Activated effector memory CD4-positive, alpha-beta T cell treated with Interleukin-2 at 50 U/mL for 16 hours (primary cell): ENCODE results near the gene DFFA.
"Not testable (repeated sequence)": the region's sequence is repeated elsewhere in the genome, so short reads cannot be mapped to it uniquely, and the experiment has no call there.

Source experiments
- DNase-seq: peaks from one replicate; pipeline ENCODE4 v3.0.0-alpha.2; 2020

DFFA gene

DNA sequence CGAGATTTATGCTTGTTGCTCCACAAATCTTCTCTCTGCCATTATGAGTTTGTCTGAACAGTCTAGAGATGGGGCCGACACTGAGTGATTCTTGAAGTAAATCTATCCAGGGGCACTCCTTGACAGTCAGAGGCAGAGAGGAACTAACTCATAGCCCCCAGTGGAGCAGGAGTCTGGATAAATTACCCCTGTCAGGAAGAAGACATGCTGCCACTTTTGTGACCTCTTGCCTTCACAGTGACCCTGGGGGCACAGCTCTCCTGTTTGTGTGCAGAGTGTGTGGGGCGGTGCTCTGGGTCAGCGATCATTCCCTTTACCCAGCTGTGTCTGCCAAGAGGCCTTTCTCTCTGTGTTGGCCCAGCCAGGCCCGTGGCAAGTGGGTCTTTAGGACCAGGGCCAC lies 31.9 kb upstream of the DFFA start:
- DNase-seq = no peak

DNA sequence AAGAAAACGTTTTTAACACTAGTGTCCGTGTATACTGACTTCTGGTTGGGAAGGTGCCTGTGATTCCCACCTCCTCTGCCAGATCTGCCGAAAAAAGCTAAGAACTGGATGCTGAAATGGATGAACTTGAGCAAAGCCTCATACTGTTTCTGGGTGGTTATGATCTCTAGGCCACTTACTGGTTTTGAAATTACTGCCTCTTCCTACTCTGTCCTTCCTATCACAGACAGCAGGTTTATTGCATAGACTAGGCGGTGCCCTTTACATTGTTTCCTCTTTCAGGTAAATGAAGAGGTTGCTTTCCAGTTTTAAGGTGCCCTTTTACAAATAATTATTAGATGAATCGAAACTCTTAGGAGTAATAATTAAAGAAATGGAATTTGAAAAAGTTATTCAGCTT lies 29.9 kb upstream of the DFFA start:
- DNase-seq = no peak

GRCh38 chr1:10498231-10498630 lies 25.9 kb upstream of the DFFA start:
- DNase-seq = no peak

- DNase-seq = no peak
Measured at GRCh38 chr1:10497109-10497508, 24.8 kb upstream of the DFFA start.

DNA sequence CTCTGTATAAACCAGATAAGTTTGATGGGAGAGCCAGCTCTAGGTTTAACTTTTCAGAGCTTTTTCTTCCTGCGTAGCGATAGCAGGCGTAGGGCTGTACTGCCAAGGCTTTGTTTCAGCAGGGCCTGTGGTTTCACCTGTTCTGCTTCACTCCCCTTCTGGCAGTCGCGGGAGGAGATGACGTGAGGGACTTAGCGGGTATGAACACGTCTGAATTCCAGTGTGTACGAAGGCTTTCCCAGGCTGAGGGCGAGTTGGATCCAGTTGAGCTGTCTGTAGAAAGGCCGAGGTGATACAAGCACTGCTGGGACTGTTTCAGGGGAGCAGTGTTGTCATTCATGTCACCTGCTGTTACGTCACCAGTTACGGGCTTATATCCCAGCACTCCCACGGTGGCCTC lies 23.6 kb upstream of the DFFA start:
- DNase-seq = no peak

GRCh38 chr1:10495475-10495817 lies 23.1 kb upstream of the DFFA start:
- DNase-seq = no peak

DNA sequence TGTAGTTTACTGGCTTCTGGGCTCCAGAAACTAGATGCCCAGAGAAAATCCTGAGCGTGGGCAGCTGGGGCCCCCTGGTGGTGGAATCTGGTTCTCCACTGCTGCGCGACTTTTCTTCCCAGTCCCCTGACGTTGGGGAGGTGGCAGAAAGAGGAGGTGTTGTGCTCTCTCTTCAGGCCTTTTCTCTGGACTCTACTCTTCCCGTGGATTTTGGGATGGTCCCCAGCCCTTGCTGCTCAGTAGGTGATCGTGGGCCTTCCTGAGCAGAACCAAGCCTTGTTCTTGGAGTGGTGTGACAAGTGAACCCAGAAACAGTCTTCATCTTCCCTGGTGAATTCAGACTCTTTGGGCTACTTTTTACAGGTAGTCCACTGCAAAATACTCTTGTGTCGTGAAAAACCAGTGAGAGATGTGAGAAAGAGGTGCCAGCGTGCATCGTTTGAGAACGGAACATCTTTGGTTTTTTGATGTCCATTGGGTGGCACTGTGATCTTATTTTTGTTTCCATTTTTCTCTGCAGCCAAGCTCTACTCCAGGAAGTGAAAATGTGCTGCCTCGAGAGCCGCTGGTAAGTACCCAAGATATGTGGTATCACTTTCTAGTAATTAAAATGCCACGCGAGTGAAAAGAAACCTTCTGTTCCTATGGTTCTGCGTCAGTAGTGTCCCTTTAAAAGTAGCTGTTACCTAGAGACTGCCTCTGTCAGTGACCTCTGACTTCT lies 22.6 kb upstream of the DFFA start:
- peak; percentile 67 for DNase-seq

GRCh38 chr1:10494418-10494753 lies 22.1 kb upstream of the DFFA start:
- no peak for DNase-seq

DNA sequence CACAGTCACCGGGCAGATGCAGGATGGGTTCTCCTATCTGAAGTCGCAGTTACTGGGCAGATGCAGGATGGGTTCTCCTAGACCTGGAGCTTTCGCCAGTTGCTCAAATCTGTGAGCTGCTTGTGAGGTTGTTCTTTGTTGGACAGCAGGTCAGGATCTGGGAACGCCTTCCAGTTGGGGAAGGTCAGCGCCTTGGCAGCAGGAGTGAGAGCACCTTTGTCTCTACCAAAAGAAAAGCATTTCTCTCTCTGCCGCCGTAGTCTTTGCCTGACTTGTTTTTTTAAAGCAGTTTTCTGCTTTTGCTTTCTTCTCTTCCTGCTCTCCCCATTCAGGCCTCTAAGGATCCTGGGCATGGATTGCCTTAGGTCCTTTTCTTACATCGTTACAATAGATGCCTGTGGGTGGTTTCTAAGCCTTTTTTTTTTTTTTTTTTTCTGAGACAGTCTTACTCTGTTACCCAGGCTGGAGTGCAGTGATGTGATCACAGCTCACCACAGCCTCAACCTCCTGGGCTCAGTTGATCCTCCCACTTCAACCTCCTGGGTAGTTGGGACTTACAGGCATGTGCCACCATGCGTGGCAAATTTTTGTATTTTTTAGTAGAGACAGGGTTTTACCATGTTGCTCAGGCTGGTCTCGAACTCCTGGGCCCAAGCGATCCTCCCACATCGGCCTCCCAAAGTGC lies 18.1 kb upstream of the DFFA start:
- no peak for DNase-seq

GRCh38 chr1:10489291-10490055 lies 17.1 kb upstream of the DFFA start:
- no peak for DNase-seq

- DNase-seq = no peak
Measured at GRCh38 chr1:10484521-10484920, 12.2 kb upstream of the DFFA start.

DNA sequence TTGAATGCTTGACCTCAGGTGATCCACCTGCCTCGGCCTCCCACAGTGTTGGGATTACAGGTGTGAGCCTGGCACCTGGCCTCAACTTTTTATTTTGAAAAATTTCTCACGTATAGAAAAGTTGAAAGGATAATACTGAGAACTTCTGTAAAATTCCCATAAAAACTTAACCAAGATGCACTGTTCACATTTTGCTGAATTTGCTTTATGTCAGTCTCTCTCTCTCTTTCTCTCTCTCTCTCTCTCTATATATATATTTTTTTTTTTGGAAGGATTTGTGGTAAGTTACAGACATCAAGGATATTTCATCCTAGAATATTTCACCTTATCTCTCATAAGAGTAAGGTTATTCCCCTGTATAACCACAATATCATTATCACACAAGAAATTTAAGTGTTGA lies 8.3 kb upstream of the DFFA start:
- DNase-seq = no peak

DNA sequence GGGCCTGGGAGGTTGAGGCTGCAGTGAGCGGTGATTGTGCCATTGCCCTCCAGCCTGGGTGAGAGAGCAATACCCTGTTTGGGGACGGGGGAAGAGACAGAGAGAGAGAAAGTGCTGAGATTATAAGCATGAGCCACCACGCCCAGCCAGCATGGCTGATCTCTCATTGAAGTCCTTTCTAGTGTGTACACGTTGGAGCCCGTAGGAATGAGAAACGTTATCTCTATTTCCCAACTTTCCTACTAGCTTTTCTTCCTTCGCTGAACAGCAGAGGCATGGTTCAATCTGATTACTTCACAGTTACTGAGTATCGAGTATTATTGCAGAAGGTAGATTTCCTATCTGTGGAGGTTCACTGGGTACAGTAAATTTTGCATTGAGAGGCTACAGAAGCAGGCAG lies 7.0 kb upstream of the DFFA start:
- DNase-seq = no peak

GRCh38 chr1:10475510-10475909 lies 3.2 kb upstream of the DFFA start:
- DNase-seq = no peak

DNA sequence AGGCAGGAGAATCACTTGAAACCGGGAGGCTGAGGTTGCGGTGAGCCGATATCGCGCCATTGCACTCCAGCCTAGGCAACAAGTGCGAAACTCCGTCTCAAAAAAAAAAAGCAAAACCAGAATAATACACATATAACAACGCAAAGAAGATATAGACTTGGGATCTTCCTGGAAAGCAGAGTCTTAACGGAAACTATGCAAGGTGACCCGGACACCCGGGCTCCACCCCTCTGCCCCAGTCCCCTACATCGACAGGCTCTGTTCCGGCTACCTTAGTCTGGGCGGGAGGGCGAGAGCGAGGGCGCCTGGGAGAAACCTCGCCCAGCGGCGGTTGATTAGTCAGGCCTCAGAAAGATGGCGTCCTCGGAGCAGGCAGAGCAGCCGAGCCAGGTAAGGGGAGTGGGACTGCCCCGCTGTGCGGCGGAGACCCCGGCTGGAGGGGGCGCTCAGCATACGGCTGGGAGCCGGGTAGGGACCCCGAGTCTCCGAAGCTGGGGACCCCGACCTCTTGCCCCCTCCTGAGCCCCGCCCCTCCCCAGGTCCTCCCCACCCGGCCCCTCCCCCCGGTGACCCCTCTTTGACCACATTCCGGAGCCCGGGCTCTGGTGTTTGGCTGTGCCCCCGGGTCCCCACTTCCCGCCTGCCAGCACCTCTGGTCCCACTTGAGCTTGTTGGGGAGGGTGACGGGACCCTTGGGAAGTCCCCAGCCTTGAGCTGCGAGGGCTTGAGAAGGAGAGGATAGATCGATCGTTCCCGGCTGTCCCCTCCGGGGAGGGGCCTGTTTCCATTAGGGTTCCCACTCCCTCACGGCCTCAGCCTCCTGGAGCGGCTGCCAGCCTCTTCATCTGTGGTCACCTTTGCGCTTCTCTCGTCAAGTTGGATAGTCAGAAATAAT lies 2.5 kb upstream of the DFFA start, which contains the start of gene PEX14:
TSS of gene PEX14 (plus strand) at position 338 of the 895 bp plus-strand sequence. CDS start at position 355, 17 bp downstream.
- DNase-seq = peak; percentile 79

DNA sequence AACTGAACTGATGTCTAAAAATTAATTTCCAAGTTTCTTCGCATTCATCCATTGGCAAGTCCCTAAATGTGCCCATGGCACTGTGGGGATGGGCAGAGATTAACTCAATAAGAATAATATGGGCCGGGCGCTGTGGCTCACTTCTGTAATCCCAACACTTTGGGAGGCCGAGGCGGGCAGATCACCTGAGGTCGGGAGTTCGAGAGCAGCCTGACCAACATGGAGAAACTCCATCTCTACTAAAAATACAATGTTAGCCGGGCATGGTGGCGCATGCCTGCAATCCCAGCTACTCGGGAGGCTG lies 1.9 kb upstream of the DFFA start:
- DNase-seq = not testable (repeated sequence)

- no peak for DNase-seq
Measured at GRCh38 chr1:10473145-10473765, 926 bp upstream of the DFFA start.

GRCh38 chr1:10471411-10472219 lies 714 bp downstream of the DFFA start:
- DNase-seq = no peak

GRCh38 chr1:10470043-10470442 lies 2.3 kb downstream of the DFFA start:
- DNase-seq = no peak

DNA sequence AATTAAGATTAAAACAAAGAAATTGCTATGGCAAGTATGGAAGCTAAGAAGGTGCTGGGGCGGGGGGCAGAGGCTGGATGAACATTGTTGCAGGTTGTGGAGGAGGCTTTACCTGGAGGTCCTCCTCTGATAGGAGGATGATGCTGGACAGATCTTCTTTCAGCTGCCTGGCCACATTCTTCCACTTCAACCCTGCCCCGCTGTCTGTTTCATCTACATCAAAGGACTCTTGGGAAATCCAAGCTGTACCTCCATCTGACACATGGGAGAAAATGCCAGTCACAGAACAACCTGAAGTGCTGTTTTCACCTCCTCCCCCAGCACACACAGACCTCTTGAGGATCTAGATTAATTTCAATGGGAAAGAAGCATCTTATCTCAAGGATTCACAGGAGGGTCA lies 5.3 kb downstream of the DFFA start:
- no peak for DNase-seq

DNA sequence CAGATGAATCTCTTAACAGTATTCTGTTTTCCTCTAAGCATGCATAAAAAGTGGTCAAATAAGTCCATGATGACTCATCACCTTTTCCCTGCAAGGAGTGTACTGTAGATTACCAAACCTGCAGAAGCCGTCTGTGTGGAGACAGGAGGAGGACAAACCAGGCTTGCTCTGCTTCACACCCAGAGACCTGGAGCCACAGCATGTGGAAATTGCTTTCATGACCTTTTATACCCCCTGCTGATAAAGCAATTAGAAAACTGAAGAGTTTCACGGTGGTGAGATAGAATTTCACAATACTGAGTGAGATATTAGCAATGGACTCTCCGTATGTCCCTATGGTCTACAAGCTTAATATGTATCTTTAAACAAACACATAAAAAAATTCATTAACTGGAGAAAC lies 13.1 kb downstream of the DFFA start:
- no peak for DNase-seq

DNA sequence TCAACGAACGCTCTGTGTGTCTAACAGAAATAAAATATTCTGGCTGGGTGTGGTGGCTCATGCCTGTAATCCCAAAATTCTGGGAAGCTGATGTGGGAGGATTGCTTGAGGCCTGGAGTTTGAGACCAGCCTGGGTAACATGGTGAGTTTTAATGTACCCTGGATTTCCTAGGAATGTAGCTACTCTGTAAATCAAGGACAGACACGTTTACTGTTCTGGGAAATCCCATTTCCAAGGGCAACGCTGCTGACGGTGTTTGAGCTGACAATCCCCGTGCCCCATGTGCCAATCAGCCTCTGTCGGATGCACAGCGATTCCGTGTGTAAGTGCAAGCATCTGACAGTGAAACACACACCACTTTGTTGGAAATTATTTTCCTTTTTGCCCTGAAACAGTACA lies 14.5 kb downstream of the DFFA start:
- DNase-seq = no peak
